ENCODE data around the gene PAN2. TPM values are rescaled to one million over a fixed set of nuclear protein-coding genes. Genes with fewer than 3 reads are reported as not detected.
"Not testable (repeated sequence)": the region's sequence is repeated elsewhere in the genome, so short reads cannot be mapped to it uniquely, and the experiment has no call there.

PAN2 gene
- total RNA-seq, 1 donor: 10.5 TPM

DNA sequence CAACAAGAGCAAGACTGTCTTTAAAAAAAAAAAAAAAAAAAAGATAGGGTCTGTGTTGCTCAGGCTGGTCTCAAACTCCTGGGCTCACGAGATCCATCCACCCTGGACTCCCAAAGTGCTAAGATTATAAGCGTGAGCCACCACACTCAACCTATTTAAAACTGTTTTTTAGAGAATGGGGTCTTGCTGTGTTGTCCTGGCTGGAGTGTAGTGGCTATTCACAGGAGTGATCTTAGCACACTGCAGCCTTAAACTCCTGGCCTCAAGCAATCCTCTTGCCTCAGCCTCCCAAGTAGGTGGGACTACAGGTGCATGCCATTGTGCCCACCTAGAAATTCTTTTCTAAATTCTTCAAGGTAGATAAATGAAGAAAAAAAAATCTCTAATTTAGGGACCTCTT is 59.5 kb downstream of the PAN2 start:
- Histone ChIP-seq H2AFZ (ENCODE audit: low read length) (no peak overlapping the region), H3K4me2 (ENCODE audit: insufficient read depth, low read length) (no peak overlapping the region), H3K27ac (ENCODE audit: low read depth, low read length) (no peak overlapping the region), H3K79me2 (ENCODE audit: insufficient read depth, low read length) (no peaks in the 10 kb centered on the region), H3K27me3 (ENCODE audit: insufficient read depth, low read length) (no peaks in the 10 kb centered on the region), H3K9me3 (ENCODE audit: low read depth, low read length) (no peaks in the 10 kb centered on the region), H3K4me1 (ENCODE audit: insufficient read depth, low read length) (no peaks in the 10 kb centered on the region), H4K20me1 (ENCODE audit: insufficient read depth, low read length) (no peaks in the 10 kb centered on the region), H3K36me3 (ENCODE audit: insufficient read depth, low read length) (peaks cover 85% of the 10 kb centered on the region), H3K4me3 (ENCODE audit: insufficient read depth, low read length) (no peak overlapping the region)
- TF ChIP-seq, protein P1, sequence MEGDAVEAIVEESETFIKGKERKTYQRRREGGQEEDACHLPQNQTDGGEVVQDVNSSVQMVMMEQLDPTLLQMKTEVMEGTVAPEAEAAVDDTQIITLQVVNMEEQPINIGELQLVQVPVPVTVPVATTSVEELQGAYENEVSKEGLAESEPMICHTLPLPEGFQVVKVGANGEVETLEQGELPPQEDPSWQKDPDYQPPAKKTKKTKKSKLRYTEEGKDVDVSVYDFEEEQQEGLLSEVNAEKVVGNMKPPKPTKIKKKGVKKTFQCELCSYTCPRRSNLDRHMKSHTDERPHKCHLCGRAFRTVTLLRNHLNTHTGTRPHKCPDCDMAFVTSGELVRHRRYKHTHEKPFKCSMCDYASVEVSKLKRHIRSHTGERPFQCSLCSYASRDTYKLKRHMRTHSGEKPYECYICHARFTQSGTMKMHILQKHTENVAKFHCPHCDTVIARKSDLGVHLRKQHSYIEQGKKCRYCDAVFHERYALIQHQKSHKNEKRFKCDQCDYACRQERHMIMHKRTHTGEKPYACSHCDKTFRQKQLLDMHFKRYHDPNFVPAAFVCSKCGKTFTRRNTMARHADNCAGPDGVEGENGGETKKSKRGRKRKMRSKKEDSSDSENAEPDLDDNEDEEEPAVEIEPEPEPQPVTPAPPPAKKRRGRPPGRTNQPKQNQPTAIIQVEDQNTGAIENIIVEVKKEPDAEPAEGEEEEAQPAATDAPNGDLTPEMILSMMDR (IDR thresholded peaks at IDR 0.05; ENCODE audit: extremely low read depth, low read depth, low read length): no peak
- DNase-seq (ENCODE audit: insufficient read length, low spot score, missing footprints): peak; percentile 65

GRCh38 chr12:56272468-56272867 is 61.3 kb downstream of the PAN2 start:
- not testable (repeated sequence) for H3K79me2 ChIP-seq (ENCODE audit: insufficient read depth, low read length); H3K4me2 ChIP-seq (ENCODE audit: insufficient read depth, low read length); H3K9me3 ChIP-seq (ENCODE audit: low read depth, low read length); DNase-seq (ENCODE audit: insufficient read length, low spot score, missing footprints); H4K20me1 ChIP-seq (ENCODE audit: insufficient read depth, low read length); H3K4me1 ChIP-seq (ENCODE audit: insufficient read depth, low read length); H3K27ac ChIP-seq (ENCODE audit: low read depth, low read length); H3K27me3 ChIP-seq (ENCODE audit: insufficient read depth, low read length); H3K4me3 ChIP-seq (ENCODE audit: insufficient read depth, low read length); H2AFZ ChIP-seq (ENCODE audit: low read length)
- H3K36me3 ChIP-seq (ENCODE audit: insufficient read depth, low read length): peaks cover 70% of the 10 kb centered on the region

GRCh38 chr12:56271031-56271430 is 62.8 kb downstream of the PAN2 start:
- Histone ChIP-seq H3K27me3 (ENCODE audit: insufficient read depth, low read length) (no peaks in the 10 kb centered on the region), H3K79me2 (ENCODE audit: insufficient read depth, low read length) (no peaks in the 10 kb centered on the region), H2AFZ (ENCODE audit: low read length) (no peak overlapping the region), H3K4me1 (ENCODE audit: insufficient read depth, low read length) (peaks cover 11% of the 10 kb centered on the region), H3K36me3 (ENCODE audit: insufficient read depth, low read length) (peaks cover 59% of the 10 kb centered on the region), H3K4me2 (ENCODE audit: insufficient read depth, low read length) (no peak overlapping the region), H3K4me3 (ENCODE audit: insufficient read depth, low read length) (no peak overlapping the region), H3K9me3 (ENCODE audit: low read depth, low read length) (no peaks in the 10 kb centered on the region), H4K20me1 (ENCODE audit: insufficient read depth, low read length) (no peaks in the 10 kb centered on the region), H3K27ac (ENCODE audit: low read depth, low read length) (no peak overlapping the region)
- TF ChIP-seq, protein P1 (IDR thresholded peaks at IDR 0.05; ENCODE audit: extremely low read depth, low read depth, low read length): peak; percentile 54
- peak; percentile 53 for DNase-seq (ENCODE audit: insufficient read length, low spot score, missing footprints)

DNA sequence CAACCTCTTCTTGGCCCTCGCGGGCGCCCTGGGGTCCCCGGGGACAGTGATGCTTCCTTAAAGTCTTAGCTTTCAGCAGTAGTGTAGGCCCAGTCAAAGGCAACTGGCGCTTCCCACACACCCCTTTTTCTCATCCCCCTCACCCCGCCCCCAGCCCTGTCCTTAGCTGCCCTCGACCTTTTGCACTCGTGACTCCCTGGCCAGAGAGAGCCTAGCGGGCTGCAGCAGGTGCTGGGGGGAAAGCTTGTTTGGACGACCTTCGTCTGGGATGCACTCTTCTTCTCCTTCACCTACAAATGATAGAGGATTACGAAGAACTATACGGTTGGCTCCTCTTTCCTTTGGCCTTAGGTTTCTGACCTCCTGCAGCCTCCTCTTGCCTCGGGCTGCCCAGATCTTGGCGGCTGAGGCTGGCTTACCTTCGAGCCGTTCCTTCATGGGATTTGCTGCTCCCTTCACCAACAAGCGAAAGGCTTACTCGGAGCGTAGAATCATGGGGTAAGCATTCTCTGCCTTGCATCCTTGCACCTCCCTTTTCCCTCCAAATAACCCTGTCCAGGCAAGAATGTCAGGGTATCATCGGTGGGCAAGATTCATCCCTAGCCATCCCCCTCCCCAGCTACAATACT is 66.2 kb downstream of the PAN2 start:
- Histone ChIP-seq H3K4me1 (ENCODE audit: insufficient read depth, low read length) (peaks cover 11% of the 10 kb centered on the region), H3K27ac (ENCODE audit: low read depth, low read length) (peak overlapping the region; percentile 76), H3K36me3 (ENCODE audit: insufficient read depth, low read length) (peaks cover 28% of the 10 kb centered on the region), H4K20me1 (ENCODE audit: insufficient read depth, low read length) (no peaks in the 10 kb centered on the region), H3K4me3 (ENCODE audit: insufficient read depth, low read length) (peak overlapping the region; percentile 81), H3K9me3 (ENCODE audit: low read depth, low read length) (no peaks in the 10 kb centered on the region), H3K27me3 (ENCODE audit: insufficient read depth, low read length) (no peaks in the 10 kb centered on the region), H2AFZ (ENCODE audit: low read length) (peak overlapping the region; percentile 98), H3K79me2 (ENCODE audit: insufficient read depth, low read length) (no peaks in the 10 kb centered on the region), H3K4me2 (ENCODE audit: insufficient read depth, low read length) (peak overlapping the region; percentile 92)
- TF ChIP-seq, protein P1 (IDR thresholded peaks at IDR 0.05; ENCODE audit: extremely low read depth, low read depth, low read length): no peak
- DNase-seq (ENCODE audit: insufficient read length, low spot score, missing footprints): peak; percentile 74

Data from osteoblast (primary cell).